T-helper 2 cell treated with Interferon-gamma antibody and Interleukin-4, amounts not matched to agents 5 μg/mL and 100 μg/mL, for 36 hours (primary cell): Measurements from ENCODE around the gene RAD51B.

Experiments used
- DNase-seq: peaks from one replicate; pipeline ENCODE4 v3.0.0; 2021; ENCODE audit warnings: low spot score
- H3K27ac Mint-ChIP-seq: one replicate; pipeline ENCODE4 v1.8.0; 2021; ENCODE audit warnings: mild to moderate bottlenecking, mixed read lengths
- H3K27me3 Mint-ChIP-seq: one replicate; pipeline ENCODE4 v1.8.0; 2021; ENCODE audit warnings: low read depth, mixed read lengths
- H3K36me3 Mint-ChIP-seq: one replicate; pipeline ENCODE4 v1.8.0; 2021; ENCODE audit warnings: low read depth, mixed read lengths
- H3K4me1 Mint-ChIP-seq: one replicate; pipeline ENCODE4 v1.8.0; 2021; ENCODE audit warnings: low read depth, mixed read lengths
- H3K4me3 Mint-ChIP-seq: one replicate; pipeline ENCODE4 v1.8.0; 2022; ENCODE audit warnings: mild to moderate bottlenecking, moderate library complexity, mixed read lengths
- H3K9me3 Mint-ChIP-seq: one replicate; pipeline ENCODE4 v1.8.0; 2021; ENCODE audit warnings: mixed read lengths

Gene RAD51B

DNA sequence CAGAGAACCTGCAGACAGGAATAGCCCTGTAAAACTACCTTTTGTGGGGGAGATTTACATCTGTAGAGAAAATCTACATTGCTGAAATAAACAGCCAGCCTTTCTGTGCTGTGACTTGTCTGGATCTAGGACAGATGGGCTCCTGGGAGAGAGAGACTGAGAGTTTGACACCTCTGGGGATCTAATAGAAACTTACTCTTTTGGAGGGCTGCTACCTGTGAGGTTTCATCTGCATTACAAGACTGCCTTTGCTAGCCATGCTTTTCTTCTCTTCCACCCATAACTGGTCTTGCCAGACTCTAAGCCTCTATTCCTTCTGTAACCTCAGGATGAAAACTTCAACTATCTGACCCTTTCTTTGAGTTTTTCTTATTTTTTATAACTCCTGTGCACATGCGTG lies 520.7 kb downstream of the RAD51B start:
- Mint-ChIP-seq H3K4me1 (peaks cover 11% of the 10 kb centered on the region), H3K27me3 (no peaks in the 10 kb centered on the region), H3K27ac (no peak overlapping the region), H3K36me3 (peaks cover 4% of the 10 kb centered on the region), H3K4me3 (no peak overlapping the region), H3K9me3 (peaks cover 4% of the 10 kb centered on the region)
- no peak for DNase-seq

DNA sequence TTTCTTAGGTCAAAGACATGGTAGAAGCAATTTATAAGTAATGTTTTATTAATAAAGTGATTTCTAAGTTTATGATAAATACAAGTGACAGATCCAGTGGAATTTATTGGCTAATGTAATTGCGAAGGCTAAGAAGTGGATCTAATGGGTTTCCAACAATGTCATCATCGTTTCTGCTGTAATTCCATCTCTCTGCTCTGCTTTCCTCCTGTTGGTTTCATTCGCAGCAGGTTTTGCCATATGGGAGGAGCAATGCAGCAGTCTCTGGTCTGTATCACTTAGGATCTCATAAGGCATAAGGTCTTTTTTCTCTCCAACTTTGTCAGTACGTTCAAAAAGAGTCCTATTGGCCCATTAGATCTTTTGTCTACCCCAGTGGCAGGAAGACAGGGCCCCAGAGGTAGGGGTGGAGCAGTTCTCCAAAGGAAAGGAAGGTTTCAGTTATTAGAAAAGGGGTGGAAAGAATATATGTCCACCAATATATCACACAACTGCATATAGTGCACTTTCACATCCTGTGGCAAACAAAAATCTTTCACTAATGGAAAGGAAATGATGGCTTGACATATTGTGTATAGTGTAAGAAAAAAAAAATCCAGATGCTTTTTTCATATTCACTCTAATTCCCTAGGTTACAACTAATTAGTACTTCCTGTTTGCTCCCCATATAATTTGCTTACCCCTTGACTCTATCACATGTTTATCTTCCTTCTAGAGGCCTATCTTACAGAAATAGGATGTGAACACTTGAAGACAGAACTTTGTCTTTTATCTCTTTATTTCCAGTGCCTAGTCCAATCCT lies 522.0 kb downstream of the RAD51B start:
- H3K36me3 Mint-ChIP-seq: peaks cover 6% of the 10 kb centered on the region
- DNase-seq: no peak
- no peak overlapping the region for H3K27ac Mint-ChIP-seq
- no peak overlapping the region for H3K4me3 Mint-ChIP-seq
- H3K4me1 Mint-ChIP-seq: peaks cover 9% of the 10 kb centered on the region
- H3K27me3 Mint-ChIP-seq: no peaks in the 10 kb centered on the region
- H3K9me3 Mint-ChIP-seq: peaks cover 7% of the 10 kb centered on the region

DNA sequence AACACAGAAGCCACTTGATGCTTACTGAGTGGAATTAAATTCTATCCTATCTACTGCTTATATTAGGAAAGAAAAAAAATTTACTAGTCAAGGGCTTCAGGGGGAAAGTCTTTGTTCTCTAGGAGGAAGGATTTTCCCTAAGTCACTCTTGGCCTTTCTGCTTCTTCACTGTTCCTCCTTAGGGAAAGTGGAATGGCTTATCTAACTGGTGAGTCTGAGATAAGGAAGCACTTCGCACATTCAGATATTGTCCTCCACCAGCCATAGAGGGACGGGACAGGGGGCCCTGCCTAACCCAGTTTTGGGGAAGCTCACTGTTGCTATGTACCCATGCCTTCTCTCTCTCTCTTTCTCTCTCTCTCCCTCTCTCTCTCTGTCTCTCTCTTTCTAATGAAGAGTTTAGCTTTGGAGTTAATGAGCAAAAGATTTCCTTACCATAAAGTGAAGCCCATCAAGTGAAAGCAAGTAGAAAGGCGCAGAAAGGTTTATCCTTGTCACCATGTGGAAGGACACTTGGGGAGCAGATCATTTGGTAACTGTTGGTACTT lies 522.7 kb downstream of the RAD51B start:
- no peak for DNase-seq
- Mint-ChIP-seq H3K4me1 (peaks cover 9% of the 10 kb centered on the region), H3K27me3 (no peaks in the 10 kb centered on the region), H3K9me3 (peaks cover 11% of the 10 kb centered on the region), H3K4me3 (no peak overlapping the region), H3K36me3 (peaks cover 6% of the 10 kb centered on the region), H3K27ac (no peak overlapping the region)

DNA sequence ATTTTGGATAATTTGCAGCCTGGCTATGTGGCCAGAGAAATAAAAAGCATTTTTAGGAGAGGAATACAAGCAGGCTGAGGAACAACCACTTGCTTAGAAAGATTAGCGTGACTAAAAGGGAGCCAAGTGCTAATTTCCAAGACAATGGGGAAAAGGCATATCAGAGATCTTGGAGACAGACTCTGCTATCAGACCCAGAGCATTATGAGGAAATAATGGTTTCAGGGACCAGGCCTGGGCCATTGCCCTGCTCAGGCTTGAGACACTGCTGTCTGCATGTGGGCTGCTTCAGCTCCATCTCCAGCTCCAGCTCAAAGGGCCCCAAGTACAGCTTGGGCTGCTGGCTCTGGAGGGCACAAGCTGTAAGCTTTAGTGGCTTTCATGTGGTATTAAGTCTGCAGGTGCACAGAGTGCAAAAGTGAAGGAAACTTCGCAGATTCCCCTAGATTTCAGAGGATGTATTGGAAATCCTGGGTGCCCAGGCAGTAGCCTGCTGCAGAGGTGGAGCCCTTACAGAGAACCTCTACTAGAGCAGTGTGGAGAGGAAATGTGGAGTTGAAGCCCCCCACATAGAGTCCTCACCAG lies 524.0 kb downstream of the RAD51B start:
- Mint-ChIP-seq H3K4me3 (no peak overlapping the region), H3K4me1 (peaks cover 8% of the 10 kb centered on the region), H3K27me3 (no peaks in the 10 kb centered on the region), H3K27ac (no peak overlapping the region), H3K9me3 (peaks cover 11% of the 10 kb centered on the region), H3K36me3 (peaks cover 6% of the 10 kb centered on the region)
- DNase-seq: no peak

DNA sequence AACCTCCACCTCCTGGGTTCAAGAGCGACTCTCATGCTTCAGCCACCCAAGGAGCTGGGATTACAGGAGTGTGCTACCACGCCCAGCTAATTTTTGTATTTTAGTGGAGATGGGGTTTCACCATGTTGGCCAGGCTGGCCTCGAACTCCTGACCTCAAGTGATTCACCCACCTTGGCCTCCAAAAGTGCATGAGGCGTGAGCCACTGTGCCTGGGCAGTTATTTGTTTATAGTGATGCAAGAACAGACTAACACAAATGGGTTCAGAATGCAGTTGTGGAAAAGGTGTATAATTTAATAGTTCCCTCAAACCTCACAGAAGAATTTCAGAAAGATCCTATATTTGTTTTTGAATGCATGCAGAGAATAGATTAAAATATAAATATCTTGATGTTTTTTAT lies 526.2 kb downstream of the RAD51B start:
- Mint-ChIP-seq H3K27me3 (no peaks in the 10 kb centered on the region), H3K4me3 (no peak overlapping the region), H3K9me3 (peaks cover 11% of the 10 kb centered on the region), H3K4me1 (peaks cover 8% of the 10 kb centered on the region), H3K27ac (no peak overlapping the region), H3K36me3 (peaks cover 6% of the 10 kb centered on the region)
- no peak for DNase-seq

DNA sequence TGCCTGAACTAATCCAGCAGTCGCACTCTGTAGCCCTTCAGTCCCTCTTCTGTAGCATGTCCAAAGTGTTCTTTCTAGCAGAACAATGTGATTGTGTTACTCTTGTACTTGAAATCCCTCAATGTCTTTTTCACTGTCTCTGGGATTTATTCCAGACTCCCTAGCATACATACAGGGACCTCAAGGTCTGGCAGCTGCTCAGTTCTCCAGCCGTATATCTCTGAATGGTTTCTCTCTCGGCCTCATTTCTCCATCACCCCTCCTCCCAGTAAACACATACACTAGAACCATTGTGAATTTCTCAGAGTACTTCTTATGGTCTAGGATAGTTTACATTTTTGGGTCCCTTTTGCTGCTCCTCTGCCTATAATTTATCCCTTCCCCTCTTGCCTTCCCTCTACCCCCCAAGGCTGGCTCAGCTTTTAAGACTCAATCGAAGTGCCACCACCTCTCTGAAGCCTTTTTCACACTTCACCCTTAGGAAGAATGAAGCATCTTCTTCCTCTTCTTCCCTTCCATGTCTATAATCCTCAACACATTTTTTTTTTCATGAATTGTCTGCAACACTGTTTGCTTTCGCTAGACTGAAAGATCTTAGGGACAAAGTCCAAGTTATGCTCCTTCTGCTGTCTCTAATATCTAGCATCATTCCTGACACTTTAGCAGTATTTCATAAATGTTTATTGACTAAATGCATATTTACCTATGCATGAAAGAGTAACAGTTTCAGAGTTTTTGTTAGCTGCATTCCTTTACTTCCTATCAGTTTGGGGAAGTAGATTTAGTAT lies 527.2 kb downstream of the RAD51B start:
- Mint-ChIP-seq H3K4me1 (peaks cover 4% of the 10 kb centered on the region), H3K36me3 (peaks cover 6% of the 10 kb centered on the region), H3K27me3 (no peaks in the 10 kb centered on the region), H3K27ac (no peak overlapping the region), H3K4me3 (no peak overlapping the region), H3K9me3 (peaks cover 11% of the 10 kb centered on the region)
- DNase-seq: no peak

DNA sequence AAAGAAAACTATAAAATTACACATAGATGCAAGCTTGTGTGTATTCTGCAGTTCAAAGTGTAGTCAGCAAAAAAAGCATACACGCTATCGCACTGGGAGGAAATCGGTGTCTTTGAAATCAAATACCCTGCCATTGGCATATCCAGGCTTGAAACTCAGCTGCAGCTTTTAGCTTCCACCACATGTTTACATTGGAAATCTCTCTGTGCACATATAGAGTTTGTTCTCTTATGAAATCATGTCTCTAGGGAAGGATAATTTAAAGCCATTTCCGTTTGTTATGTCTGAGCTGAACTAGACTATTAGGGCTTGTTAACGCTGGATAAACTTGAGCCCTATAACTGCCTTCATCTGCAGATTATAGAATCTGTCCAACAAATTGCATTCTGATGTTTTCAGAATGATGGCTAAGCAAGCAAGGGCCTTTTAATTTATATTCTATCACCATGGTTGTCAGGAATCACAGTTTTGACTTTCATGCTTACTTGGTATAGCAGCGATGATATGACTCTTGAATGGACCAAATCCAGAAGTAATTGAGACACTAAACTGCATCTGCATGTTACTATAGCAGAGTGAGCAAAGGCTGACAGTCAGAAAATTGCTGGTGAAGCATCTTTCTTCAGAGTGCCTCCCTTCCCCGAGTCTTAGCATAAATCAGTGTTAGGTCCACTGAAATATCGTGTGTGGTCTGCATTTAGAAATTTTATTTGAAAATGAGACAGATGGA lies 530.5 kb downstream of the RAD51B start:
- DNase-seq: no peak
- H3K36me3 Mint-ChIP-seq: peaks cover 3% of the 10 kb centered on the region
- no peaks in the 10 kb centered on the region for H3K4me1 Mint-ChIP-seq
- H3K4me3 Mint-ChIP-seq: no peak overlapping the region
- H3K9me3 Mint-ChIP-seq: peaks cover 8% of the 10 kb centered on the region
- H3K27me3 Mint-ChIP-seq: no peaks in the 10 kb centered on the region
- no peak overlapping the region for H3K27ac Mint-ChIP-seq

DNA sequence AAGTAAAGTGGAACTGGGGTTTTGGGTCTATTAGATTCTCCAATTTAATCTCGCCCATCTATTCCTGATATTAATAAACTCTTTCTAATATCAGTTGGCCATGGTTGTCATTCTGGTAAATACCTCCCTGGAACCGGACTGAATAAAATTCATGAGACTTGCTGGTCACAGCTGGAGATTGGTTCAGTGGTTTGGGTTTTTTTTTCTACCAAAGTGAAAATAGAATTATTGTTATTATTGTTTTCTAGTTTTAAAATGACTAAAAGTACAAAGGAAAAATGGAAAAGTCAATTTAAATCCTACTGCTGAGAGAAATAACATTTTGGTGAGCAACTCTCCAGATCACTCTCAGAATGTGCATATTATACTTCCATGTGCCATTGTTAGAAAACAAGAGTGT lies 535.8 kb downstream of the RAD51B start:
- no peak for DNase-seq
- no peak overlapping the region for H3K4me3 Mint-ChIP-seq
- H3K9me3 Mint-ChIP-seq: no peaks in the 10 kb centered on the region
- no peak overlapping the region for H3K27ac Mint-ChIP-seq
- no peaks in the 10 kb centered on the region for H3K4me1 Mint-ChIP-seq
- no peaks in the 10 kb centered on the region for H3K27me3 Mint-ChIP-seq
- no peaks in the 10 kb centered on the region for H3K36me3 Mint-ChIP-seq

DNA sequence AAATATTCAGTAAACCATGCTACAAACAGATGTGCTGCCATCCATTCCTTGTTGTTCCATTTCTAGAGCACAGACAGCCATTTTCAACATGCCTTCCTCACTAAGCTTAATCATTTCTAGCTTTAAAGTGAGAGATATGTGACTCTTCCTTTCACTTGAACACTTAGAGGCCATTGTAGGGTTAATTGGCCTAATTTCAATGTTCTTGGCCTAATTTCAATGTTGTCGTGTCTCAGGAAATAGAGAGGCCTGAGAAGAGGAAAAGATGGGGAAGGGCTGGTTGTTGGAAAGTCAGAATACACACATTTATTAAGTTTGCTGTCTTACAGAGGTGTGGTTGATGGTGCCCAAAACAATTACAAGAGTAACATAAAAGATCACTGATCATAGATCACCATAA lies 538.2 kb downstream of the RAD51B start:
- no peak for DNase-seq
- H3K4me3 Mint-ChIP-seq: no peak overlapping the region
- no peaks in the 10 kb centered on the region for H3K9me3 Mint-ChIP-seq
- no peak overlapping the region for H3K27ac Mint-ChIP-seq
- H3K27me3 Mint-ChIP-seq: no peaks in the 10 kb centered on the region
- peaks cover under 1% of the 10 kb centered on the region for H3K4me1 Mint-ChIP-seq
- H3K36me3 Mint-ChIP-seq: no peaks in the 10 kb centered on the region

DNA sequence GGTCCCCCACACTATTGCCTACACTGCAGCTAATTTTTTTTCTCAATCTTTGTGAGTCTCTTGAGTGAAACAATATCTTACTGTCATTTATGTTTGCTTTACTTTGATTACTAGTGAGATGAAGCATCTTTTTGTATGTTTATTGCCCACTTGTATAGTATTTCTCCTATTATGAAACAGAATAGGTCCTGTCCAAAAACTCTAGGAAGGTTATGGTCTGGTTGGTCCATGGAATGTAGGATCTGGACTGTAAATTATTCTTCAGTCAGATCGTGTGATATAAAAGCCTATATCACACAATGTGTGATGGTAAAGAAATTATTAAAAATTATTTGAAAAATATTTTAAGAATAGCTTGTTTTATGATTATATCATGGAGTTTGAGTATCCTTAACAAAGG lies 538.9 kb downstream of the RAD51B start:
- Mint-ChIP-seq H3K27me3 (no peaks in the 10 kb centered on the region), H3K4me1 (peaks cover 3% of the 10 kb centered on the region), H3K27ac (no peak overlapping the region), H3K9me3 (no peaks in the 10 kb centered on the region), H3K4me3 (no peak overlapping the region), H3K36me3 (no peaks in the 10 kb centered on the region)
- no peak for DNase-seq

DNA sequence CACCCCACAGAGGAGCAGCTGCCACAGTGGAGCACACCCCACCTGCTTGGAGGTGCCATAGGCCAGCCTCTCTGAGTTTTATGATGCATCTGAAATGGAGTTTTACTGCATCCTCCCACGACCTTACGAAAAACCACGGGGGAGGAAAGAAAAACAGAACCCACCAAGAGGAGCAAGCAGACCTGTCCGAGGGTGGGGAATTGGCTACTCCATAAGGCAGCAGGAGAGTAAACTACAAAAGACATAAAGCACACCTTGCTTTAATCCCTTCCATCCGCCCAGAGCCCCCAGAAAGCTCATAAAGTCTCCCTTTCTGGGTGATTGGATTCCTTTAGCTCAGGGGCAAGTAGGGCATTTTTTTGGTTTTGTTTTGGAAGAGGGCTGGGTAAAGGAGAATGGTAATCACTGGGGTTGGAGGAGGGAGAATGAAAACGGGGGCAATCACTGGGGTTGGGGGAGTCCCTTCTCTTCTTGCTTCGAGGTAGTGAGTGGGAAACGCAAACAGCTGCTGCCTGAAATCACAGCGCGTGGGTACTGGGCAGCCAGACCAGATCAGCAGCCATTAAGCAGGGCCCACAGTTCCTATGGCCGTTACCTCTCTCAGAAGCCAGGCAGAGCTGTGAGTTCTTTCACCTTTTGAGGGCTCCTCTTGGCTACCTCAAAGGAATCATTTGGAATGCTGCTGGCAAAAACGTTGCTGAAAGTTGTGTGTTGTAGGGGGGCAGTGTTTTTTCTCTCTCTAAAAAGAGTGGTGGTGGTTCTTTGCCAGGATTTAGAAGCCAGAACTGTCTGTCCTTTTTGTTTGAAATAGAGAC lies 539.6 kb downstream of the RAD51B start:
- Mint-ChIP-seq H3K36me3 (no peaks in the 10 kb centered on the region), H3K27me3 (no peaks in the 10 kb centered on the region), H3K9me3 (no peaks in the 10 kb centered on the region), H3K4me3 (no peak overlapping the region), H3K27ac (no peak overlapping the region), H3K4me1 (peaks cover 3% of the 10 kb centered on the region)
- no peak for DNase-seq

DNA sequence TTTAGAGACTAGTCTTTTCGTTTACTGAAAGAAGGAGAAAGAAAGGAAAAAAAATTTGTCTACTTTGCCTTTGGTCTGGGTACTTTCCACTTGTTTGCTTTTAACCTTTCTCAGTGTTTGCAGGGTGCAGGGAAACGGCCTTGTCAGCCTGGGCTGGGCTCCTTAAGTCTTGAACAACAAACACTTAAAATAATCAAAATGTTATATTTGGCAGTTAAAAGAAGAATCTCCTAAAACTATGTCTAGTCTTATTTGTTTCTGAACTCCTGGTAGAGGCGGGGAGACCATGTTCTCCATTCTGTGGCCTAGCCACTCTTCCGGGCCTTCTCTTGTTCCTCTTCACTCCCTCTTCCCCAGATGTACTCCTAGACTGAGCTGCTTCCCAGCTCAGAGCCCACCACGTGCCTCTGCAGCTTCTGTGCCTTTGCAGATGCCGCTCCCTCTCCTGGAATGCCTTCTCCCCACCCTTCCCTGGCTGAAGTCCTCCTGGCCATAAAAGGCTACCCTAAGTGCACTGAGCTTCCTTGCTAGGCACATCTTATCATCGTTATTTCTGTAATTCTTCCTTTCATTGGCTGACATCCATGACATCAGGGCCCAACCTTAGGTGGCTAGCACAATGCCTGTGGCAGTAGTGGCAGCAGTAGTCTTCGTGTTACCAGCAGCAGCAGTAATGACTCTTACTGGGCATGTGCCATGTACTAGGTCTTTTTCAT lies 540.4 kb downstream of the RAD51B start:
- no peak for DNase-seq
- Mint-ChIP-seq H3K4me1 (peaks cover 3% of the 10 kb centered on the region), H3K36me3 (no peaks in the 10 kb centered on the region), H3K9me3 (no peaks in the 10 kb centered on the region), H3K27me3 (no peaks in the 10 kb centered on the region), H3K27ac (no peak overlapping the region), H3K4me3 (no peak overlapping the region)
